PC-9 (cell line): ENCODE data around the gene SPIC. TPM values are rescaled to one million over a fixed set of nuclear protein-coding genes. Genes with fewer than 3 reads are reported as not detected.

Experiments
- BruUV-seq: library from RNA; stranded (reverse); fragments of 400-500 nt; replicated peaks from 2 replicates; lab custom pipeline; 2021; lab: Mats Ljungman, UMichigan
- CTCF ChIA-PET: fragments of 300-600 bp; sonication (Branson Sonifier 250); formaldehyde crosslinking; loops from one replicate; lab custom pipeline; 2022; ENCODE audit warnings: antibody characterized with exemption; lab: Charles Lee
- POLR2A ChIA-PET: fragments of 300-600 bp; sonication (Branson Sonifier 250); formaldehyde crosslinking; loops from one replicate; lab custom pipeline; 2022; ENCODE audit warnings: antibody characterized with exemption; ENCODE audit not compliant: unreplicated experiment; lab: Charles Lee
- DNase-seq, 2 experiments: peaks; one replicate each; pipeline versions ENCODE4 v3.0.0 to v3.0.0-alpha.2; 2015 to 2022; ENCODE audit warnings: mixed read lengths in 1 of 2
- H2AFZ ChIP-seq: fragments of 200-600 bp; sonication (generic); 2 replicates; pipeline ENCODE4 v1.8.1; 2017; ENCODE audit warnings: antibody characterized with exemption
- H3F3A ChIP-seq: fragments of 200-600 bp; sonication (generic); 2 replicates; pipeline ENCODE4 v1.8.1; 2017; ENCODE audit warnings: antibody characterized with exemption, mild to moderate bottlenecking, low read depth; ENCODE audit not compliant: insufficient read depth
- H3K27ac ChIP-seq: fragments of 200-600 bp; sonication (generic); 2 replicates; pipeline ENCODE4 v1.6.1; 2016; ENCODE audit warnings: mixed run types
- H3K27me3 ChIP-seq: fragments of 200-600 bp; sonication (generic); 2 replicates; pipeline ENCODE4 v1.6.1; 2016; ENCODE audit warnings: low read depth, mixed run types; ENCODE audit not compliant: insufficient read depth
- H3K36me3 ChIP-seq: fragments of 200-600 bp; sonication (generic); 2 replicates; pipeline ENCODE4 v1.6.1; 2016; ENCODE audit warnings: low read depth, mixed run types
- H3K4me1 ChIP-seq: fragments of 200-600 bp; sonication (generic); replicated peaks from 2 replicates; pipeline ENCODE4 v1.6.1; 2016; ENCODE audit warnings: mixed run types; ENCODE audit not compliant: insufficient read depth
- H3K4me2 ChIP-seq: fragments of 200-600 bp; sonication (generic); 2 replicates; pipeline ENCODE4 v1.6.1; 2017; ENCODE audit warnings: mixed run types
- H3K4me3 ChIP-seq: fragments of 200-600 bp; sonication (generic); 2 replicates; pipeline ENCODE4 v1.6.1; 2016; ENCODE audit warnings: mixed run types
- H3K79me2 ChIP-seq: fragments of 200-600 bp; sonication (generic); 2 replicates; pipeline ENCODE4 v1.6.1; 2017; ENCODE audit warnings: low read depth, mixed run types
- H3K9me2 ChIP-seq: fragments of 200-600 bp; sonication (generic); 2 replicates; pipeline ENCODE4 v1.8.1; 2017; ENCODE audit warnings: mild to moderate bottlenecking; ENCODE audit not compliant: insufficient read depth
- H3K9me3 ChIP-seq: fragments of 200-600 bp; sonication (generic); 2 replicates; pipeline ENCODE4 v1.8.1; 2016; ENCODE audit warnings: low read depth; ENCODE audit not compliant: insufficient read depth
- H4K20me1 ChIP-seq: fragments of 200-600 bp; sonication (generic); 2 replicates; pipeline ENCODE4 v1.8.1; 2017; ENCODE audit not compliant: insufficient read depth
- CTCF ChIP-seq: fragments of 200-600 bp; sonication (generic); conservative IDR thresholded peaks from 2 replicates; pipeline ENCODE4 v1.6.1; 2017; ENCODE audit warnings: mixed run types, antibody characterized with exemption, mild to moderate bottlenecking, moderate library complexity
- EZH2 ChIP-seq: fragments of 200-600 bp; sonication (generic); IDR thresholded peaks from 2 replicates; pipeline ENCODE4 v1.8.0; 2017; ENCODE audit warnings: antibody characterized with exemption, low read depth
- intact Hi-C: fragments of 100-400 bp; cut with micrococcal nuclease; formaldehyde crosslinking; loops from one replicate; pipeline ENCODE4 v1.10.0; 2022; ENCODE audit not compliant: unreplicated experiment
- total RNA-seq: library from RNA; stranded (reverse); gene quantifications from 2 replicates; pipeline ENCODE4 v1.2.3, GENCODE V29; 2021

SPIC gene
- total RNA-seq, 1 experiment from 2014 or later: not detected

DNA sequence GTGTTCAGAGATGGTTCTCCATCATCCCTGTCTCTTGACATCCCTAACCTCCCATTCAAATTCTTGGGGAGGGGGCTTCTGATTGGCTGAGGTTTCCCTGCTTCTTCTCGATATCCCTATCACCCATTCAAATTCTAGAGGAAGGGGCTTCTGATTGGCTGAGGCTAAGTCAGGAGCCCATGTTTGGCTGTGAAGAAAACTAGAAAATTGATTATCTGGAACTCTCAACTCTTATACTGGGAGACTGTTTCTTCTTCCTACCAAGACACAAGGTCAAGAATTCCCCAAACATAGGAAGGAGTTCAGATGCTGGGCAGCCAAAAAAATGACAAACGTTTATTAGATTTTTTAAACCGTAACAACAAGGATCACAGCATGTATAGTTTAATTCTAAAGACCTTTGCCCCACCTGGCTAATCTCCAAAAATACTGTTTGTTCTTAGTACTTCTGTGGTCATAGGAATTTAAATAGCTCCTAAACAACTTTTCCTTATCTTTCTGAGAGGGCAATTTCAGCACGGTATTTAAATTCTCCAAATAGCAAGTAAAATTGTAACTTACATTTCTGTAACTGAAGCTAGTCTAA, 26.4 kb downstream of the SPIC start:
- CTCF ChIA-PET: no interaction called here
- no peak overlapping the region for H3K27ac ChIP-seq
- H3K9me2 ChIP-seq: no peaks in the 10 kb centered on the region
- H3K9me3 ChIP-seq: no peaks in the 10 kb centered on the region
- H2AFZ ChIP-seq: no peak overlapping the region
- no peaks in the 10 kb centered on the region for H3K79me2 ChIP-seq
- POLR2A ChIA-PET: no interaction called here
- intact Hi-C loops: no loop called here
- H3K4me1 ChIP-seq: no peaks in the 10 kb centered on the region
- TF ChIP-seq EZH2 (no peak), CTCF (no peak)
- no peak overlapping the region for H3K4me2 ChIP-seq
- H3F3A ChIP-seq: no peaks in the 10 kb centered on the region
- BruUV-seq: no TSS peak
- no peak overlapping the region for H3K4me3 ChIP-seq
- H3K36me3 ChIP-seq: no peaks in the 10 kb centered on the region
- no peak for DNase-seq
- H4K20me1 ChIP-seq: no peaks in the 10 kb centered on the region
- no peaks in the 10 kb centered on the region for H3K27me3 ChIP-seq

- H3K4me3 ChIP-seq: no peak overlapping the region
- no peaks in the 10 kb centered on the region for H3K27me3 ChIP-seq
- H3K4me1 ChIP-seq: no peaks in the 10 kb centered on the region
- H3K36me3 ChIP-seq: no peaks in the 10 kb centered on the region
- H3K4me2 ChIP-seq: no peak overlapping the region
- CTCF ChIA-PET: no interaction called here
- H4K20me1 ChIP-seq: no peaks in the 10 kb centered on the region
- intact Hi-C loops: no loop called here
- DNase-seq: no peak
- no peaks in the 10 kb centered on the region for H3K9me2 ChIP-seq
- TF ChIP-seq CTCF (no peak), EZH2 (no peak)
- POLR2A ChIA-PET: no interaction called here
- BruUV-seq: no TSS peak
- no peaks in the 10 kb centered on the region for H3F3A ChIP-seq
- H2AFZ ChIP-seq: no peak overlapping the region
- H3K9me3 ChIP-seq: no peaks in the 10 kb centered on the region
- H3K27ac ChIP-seq: no peak overlapping the region
- H3K79me2 ChIP-seq: no peaks in the 10 kb centered on the region
Measured at GRCh38 chr12:101521136-101521535, 46.0 kb downstream of the SPIC start.

DNA sequence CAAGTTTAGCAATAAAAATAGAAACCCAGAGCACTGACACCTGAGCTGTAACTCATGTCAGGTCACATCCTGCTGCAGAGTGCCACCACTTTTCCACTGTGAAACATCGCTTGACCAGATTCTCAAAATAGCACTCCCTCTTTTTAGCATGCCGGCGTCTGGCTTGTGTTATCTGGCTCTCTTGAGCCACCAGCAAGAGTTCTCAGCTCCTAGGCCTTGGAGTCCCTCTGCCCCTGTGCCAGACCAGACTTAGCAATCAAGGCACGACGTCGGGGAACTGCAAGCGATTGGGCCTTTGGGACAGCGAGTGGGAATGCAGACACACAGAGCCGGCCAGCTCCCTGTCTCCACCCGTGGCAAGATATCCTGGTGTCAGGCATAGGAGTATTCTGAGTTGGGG, 52.5 kb downstream of the SPIC start:
- no peaks in the 10 kb centered on the region for H3K36me3 ChIP-seq
- H3K4me3 ChIP-seq: no peak overlapping the region
- ChIA-PET POLR2A (interaction anchor here (0.5 kb wide), 1 partner anchor 109 kb away, joined by 4 read pairs; no protein-coding TSS in a partner anchor), CTCF (interaction anchor here (0.6 kb wide), 1 partner anchor 232 kb away, joined by 3 read pairs; no protein-coding TSS in a partner anchor)
- H3K79me2 ChIP-seq: no peaks in the 10 kb centered on the region
- BruUV-seq: no TSS peak
- H3K4me2 ChIP-seq: no peak overlapping the region
- H2AFZ ChIP-seq: no peak overlapping the region
- no peak for DNase-seq
- no peaks in the 10 kb centered on the region for H3K4me1 ChIP-seq
- no peaks in the 10 kb centered on the region for H3K27me3 ChIP-seq
- H3F3A ChIP-seq: no peaks in the 10 kb centered on the region
- no peaks in the 10 kb centered on the region for H3K9me2 ChIP-seq
- no peaks in the 10 kb centered on the region for H4K20me1 ChIP-seq
- intact Hi-C loops: no loop called here
- no peaks in the 10 kb centered on the region for H3K9me3 ChIP-seq
- H3K27ac ChIP-seq: no peak overlapping the region
- no peak for TF ChIP-seq CTCF
- no peak for TF ChIP-seq EZH2
